HS-5 (cell line): Measurements from ENCODE around the gene AFAP1L1.
"Not testable (repeated sequence)": the region's sequence is repeated elsewhere in the genome, so short reads cannot be mapped to it uniquely, and the experiment has no call there.

Experiments
- DNase-seq: peaks from one replicate; pipeline ENCODE4 v3.0.0-alpha.2; 2012; ENCODE audit warnings: low read depth

Gene AFAP1L1

GRCh38 chr5:149261246-149261645 lies 10.4 kb upstream of the AFAP1L1 start:
- DNase-seq: no peak

GRCh38 chr5:149262315-149262714 lies 9.3 kb upstream of the AFAP1L1 start:
- no peak for DNase-seq

GRCh38 chr5:149264439-149265067 lies 7.1 kb upstream of the AFAP1L1 start:
- no peak for DNase-seq

GRCh38 chr5:149265068-149265465 lies 6.6 kb upstream of the AFAP1L1 start:
- DNase-seq: no peak

DNA sequence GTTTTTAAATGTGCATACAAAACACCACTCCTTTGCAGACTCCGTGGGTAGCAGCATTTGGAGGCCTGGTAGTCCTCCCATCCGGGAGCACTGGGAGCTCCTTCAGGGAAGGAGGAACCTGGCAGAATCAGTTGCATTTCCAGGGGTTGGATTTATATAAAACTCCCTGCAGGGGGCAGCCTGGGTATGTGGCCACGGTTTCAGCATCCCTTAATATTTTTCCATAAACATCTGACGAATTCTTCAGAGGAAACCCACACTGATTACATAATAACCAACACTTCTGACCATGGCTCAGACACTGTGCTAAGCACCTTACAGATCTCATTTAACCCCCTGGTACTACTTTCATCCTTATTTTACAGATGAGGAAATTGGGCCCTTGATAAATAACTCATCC lies 6.1 kb upstream of the AFAP1L1 start:
- no peak for DNase-seq

DNA sequence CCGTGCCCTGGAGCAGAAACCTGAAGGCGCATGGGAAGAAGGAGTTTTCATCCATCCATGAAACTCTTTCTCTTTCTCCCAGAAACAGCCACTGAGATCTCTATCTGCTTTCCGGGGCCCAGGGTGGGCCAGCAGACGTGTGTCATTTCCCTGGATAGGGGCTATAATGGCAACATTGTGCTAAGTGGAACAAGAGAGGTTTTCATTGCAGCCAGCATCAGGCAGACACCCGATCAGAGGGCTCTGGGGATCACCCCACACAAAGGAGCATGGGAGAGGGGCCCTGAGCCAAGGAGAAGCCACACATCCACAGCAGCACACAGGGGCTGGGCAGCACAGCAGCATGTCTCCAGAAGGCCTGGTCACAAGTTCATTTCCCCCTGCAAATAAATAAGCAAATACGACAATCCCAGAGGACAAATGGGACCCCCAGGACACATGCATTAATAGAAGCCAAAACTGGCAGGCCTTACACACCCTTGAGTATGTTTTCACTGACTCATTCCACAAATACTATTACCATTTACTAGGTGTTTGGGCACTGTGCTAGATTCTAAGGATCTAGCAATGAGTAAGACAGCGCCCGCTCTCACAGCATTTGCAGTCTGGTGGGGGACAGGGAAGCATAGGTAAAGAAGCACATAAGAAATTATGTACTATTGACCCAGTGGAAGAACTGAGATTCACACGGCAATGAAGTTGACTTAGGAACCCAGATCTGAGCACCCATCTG lies 4.3 kb upstream of the AFAP1L1 start:
- DNase-seq: no peak

DNA sequence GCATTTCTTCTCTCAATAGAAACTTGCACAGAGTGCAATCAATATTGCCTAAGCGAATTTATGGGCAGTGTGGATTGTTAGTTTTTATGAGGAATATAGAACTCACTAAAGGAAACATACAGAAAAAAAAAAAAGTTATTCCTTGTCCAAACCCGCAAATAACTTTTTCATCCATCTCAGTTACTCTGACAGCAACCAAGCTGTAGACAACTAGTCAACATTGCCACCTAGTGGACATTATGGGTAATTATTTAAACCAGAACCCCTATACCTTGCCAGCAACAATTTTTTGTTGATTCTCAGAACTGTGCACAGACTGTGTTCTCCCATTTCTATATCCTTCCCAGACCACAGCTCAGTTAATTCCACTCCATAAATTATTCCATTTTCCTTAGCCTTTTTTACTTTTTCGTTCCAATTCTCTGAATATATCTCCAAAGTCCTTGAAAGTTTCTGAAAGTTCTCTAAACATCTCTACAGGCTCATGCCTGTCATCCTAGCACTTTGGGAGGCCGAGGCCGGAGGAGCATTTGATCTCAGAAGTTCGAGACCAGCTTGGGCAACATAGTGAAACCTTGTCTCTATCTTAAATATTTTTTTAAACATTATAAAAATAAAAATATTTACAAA lies 2.6 kb upstream of the AFAP1L1 start:
- DNase-seq: peak; percentile 33

DNA sequence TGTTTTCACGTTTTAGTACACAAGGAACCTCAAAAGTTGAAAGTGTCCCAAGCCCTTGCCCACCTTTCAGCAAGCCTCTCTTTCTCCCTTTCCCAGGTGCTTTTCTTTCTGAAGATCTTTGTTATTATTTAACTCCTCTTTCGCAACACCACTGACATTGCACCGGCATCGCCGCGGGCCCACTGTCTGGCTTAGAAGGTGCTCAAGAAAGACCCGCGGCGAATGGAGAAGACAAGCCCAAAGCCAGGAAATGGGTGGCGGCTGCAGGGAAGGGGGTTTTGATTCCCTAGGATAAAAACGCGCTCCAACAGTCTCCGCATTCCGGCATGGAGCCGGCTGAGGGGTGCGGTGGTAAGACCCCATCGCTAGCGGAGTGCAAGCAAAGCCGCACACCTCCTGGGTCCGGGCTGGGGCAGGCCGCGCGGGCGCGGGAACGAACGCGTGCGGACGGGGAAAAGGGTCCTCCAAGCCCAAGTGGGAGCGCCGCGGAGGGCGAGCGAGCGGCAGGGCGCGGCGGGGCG lies 404 bp upstream of the AFAP1L1 start:
- no peak for DNase-seq

- not testable (repeated sequence) for DNase-seq
These were observed 1.1 kb downstream of the AFAP1L1 start for GRCh38 chr5:149272781-149273180.

DNA sequence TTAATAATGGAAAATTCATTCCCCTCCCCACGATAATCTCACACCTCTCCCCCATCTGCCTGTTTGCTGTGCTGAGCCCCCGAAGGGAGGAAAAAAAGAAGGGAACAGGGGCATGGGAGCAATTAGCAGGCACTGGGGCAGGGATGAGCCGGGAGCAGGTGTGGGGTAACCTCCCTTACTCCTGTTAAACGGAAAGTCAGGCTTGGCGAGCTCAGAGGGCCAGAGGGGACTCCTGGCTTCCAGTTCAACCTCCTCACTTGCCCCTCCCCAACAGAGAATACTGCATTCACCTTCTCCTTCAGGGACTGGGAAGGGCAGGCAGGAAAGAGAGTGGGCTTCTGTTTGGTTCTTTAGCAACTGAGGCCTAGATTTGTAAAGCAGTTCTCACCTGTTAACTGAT lies 1.6 kb downstream of the AFAP1L1 start:
- DNase-seq: no peak

- no peak for DNase-seq
These were observed 2.3 kb downstream of the AFAP1L1 start for GRCh38 chr5:149273950-149274349.

- DNase-seq: no peak
These were observed 3.3 kb downstream of the AFAP1L1 start for GRCh38 chr5:149274939-149275338.

DNA sequence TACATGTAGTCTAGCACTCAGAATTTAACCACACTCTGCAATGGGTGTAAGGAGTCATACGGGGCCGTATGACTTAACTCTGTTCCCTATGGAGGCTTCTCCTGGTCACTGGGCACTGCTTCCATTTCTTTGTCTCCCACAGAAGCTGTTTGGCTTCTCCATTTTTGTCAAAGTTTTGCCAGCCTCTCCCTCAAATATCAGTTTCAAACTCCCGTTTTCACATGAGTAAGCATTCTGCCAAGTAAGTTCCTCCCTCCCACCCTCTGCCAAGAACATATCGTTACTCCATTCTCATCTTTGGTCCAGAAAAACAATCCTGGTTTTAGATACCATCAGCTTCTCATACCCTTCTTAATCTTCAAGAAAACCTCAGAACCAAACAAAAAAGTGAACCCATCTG lies 6.1 kb downstream of the AFAP1L1 start:
- DNase-seq: no peak

GRCh38 chr5:149278451-149279210 lies 7.0 kb downstream of the AFAP1L1 start:
- DNase-seq: no peak

GRCh38 chr5:149279661-149280060 lies 8.0 kb downstream of the AFAP1L1 start:
- DNase-seq: no peak

GRCh38 chr5:149280124-149280523 lies 8.5 kb downstream of the AFAP1L1 start:
- no peak for DNase-seq

DNA sequence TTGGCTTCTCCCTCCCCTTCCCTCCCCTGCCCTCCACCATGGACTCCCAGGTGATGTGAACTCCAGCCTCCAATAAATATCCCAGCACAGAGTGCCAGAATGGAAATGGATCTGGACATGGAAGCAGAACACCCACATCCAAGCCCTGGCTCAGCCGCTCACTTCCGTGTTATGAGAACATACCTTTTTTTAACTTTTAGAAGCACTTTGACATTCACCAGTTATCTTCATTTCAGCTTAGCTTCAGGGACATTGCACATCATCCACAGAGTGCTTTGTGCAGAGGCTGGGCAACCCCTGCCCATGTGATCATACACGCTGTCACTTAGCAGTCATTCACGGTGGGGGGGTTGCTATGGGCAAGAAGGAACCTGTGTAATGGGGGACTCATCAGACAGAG lies 9.1 kb downstream of the AFAP1L1 start:
- DNase-seq: no peak

DNA sequence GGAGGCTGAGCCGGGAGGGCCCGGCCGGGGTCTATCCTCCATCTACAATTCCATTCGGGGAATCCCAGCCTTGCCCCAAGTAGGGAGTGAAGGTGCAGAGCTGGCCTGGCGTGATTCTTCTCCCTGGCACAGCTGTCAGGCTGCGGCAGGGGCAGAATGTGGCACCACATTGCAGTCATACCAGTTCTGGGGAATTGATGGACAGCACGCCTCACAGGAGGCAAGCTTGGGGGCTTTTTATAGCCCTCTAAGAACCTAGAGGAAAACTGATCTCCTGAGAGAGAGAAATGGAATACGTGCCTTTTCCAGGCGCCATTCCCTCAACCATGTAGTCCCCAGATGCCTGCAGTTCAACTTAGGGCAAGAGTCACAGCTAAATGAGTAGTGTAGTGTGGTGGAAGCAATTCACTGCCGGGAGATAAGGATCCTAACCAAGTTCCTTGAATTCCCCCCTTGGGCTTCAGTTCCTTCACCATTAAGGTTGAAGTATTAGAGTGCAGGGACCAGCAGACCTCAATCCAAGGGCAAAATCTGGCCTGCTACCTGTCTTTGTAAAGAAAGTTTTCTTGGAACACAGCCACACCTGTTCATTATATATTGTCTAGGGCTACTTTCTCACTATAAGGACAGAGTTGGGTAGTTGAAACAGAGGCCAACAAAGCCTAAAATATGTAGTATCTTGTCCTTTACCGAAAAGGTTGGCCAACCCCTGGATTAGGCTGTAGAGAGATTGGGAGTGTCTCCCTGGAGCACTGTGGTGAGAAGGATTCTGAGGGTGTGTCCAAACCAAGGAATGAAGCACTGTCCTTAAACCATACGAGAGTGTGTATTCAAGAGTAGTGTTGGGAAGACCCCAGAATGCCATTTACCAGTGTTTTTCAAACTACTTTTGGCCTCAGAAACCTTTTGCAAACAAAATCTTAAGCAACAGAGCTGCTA lies 10.6 kb downstream of the AFAP1L1 start:
- no peak for DNase-seq

GRCh38 chr5:149282966-149283332 lies 11.3 kb downstream of the AFAP1L1 start:
- DNase-seq: no peak

- no peak for DNase-seq
These were observed 12.2 kb downstream of the AFAP1L1 start for GRCh38 chr5:149283626-149284480.
